GM12878 (cell line): ENCODE data around the gene UBQLN1. TPM values are rescaled to one million over a fixed set of nuclear protein-coding genes. Genes with fewer than 3 reads are reported as not detected.

Source experiments
- ATAC-seq: fragments of 200-7000 bp; cut with Tn5 transposase; 3 replicates; pipeline ENCODE4 v1.9.1; 2020; ENCODE audit warnings: mild to moderate bottlenecking, moderate library complexity
- BruUV-seq: library from RNA; stranded (reverse); fragments of 400-500 nt; replicated peaks from 2 replicates; lab custom pipeline; 2021; lab: Mats Ljungman, UMichigan
- CTCF ChIA-PET: fragments of 300-600 bp; sonication (Branson Sonifier 250); formaldehyde crosslinking; extraction: SDS; loops from one replicate; lab custom pipeline; 2021; ENCODE audit warnings: inconsistent platforms; lab: Yijun Ruan, JAX
- POLR2A ChIA-PET: fragments of 350-600 bp; formaldehyde crosslinking; extraction: SDS; loops from one replicate; lab custom pipeline; 2021; ENCODE audit warnings: inconsistent platforms; lab: Charles Lee
- RAD21 ChIA-PET: fragments of 300-600 bp; sonication (Branson Sonifier 250); formaldehyde crosslinking; loops from one replicate; lab custom pipeline; 2023; ENCODE audit warnings: antibody characterized with exemption; ENCODE audit not compliant: unreplicated experiment; lab: Charles Lee
- SMC1A ChIA-PET: fragments of 300-600 bp; sonication (Branson Sonifier 250); formaldehyde crosslinking; loops from one replicate; lab custom pipeline; 2023; ENCODE audit not compliant: unreplicated experiment, uncharacterized antibody; lab: Charles Lee
- DNase-seq: peaks from one replicate; pipeline ENCODE4 v3.0.0-alpha.2; 2011; ENCODE audit warnings: low read depth, low spot score
- FAIRE-seq: peaks from 3 replicates; lab custom pipeline; 2011; peaks lifted over from hg19 to GRCh38; lab: Jason Lieb, UNC
- H2AFZ ChIP-seq: 2 replicates; pipeline ENCODE4 v1.6.0; 2011; ENCODE audit warnings: low read depth, low read length, control low read depth; ENCODE audit not compliant: control insufficient read depth
- H3K27ac ChIP-seq: 2 replicates; pipeline ENCODE4 v1.5.1; 2011; ENCODE audit warnings: control low read depth; ENCODE audit not compliant: control insufficient read depth, insufficient read depth
- H3K27me3 ChIP-seq, 2 experiments: replicated peaks in 1 of 2; 2 replicates each; pipeline versions ENCODE4 v1.6.0 to v1.6.1; 2011; ENCODE audit warnings: low read length in 1 of 2; ENCODE audit not compliant: control insufficient read depth in 2 of 2, insufficient read depth in 2 of 2
- H3K36me3 ChIP-seq, 2 experiments: 2 replicates each; pipeline ENCODE4 v1.5.1; 2011; ENCODE audit warnings: low read length in 1 of 2; ENCODE audit not compliant: control insufficient read depth in 2 of 2, insufficient read depth in 2 of 2
- H3K4me1 ChIP-seq: 2 replicates; pipeline ENCODE4 v1.6.1; 2011; ENCODE audit warnings: mild to moderate bottlenecking, low read length, moderate library complexity, mixed read lengths; ENCODE audit not compliant: control insufficient read depth, insufficient read depth
- H3K4me2 ChIP-seq: 2 replicates; pipeline ENCODE4 v1.6.0; 2011; ENCODE audit warnings: control low read depth; ENCODE audit not compliant: control insufficient read depth, insufficient read depth
- H3K4me3 ChIP-seq: fragments of 200-600 bp; sonication (generic); 2 replicates; pipeline ENCODE4 v1.5.1; 2016
- H3K79me2 ChIP-seq: 2 replicates; pipeline ENCODE4 v1.6.0; 2011; ENCODE audit warnings: low read length; ENCODE audit not compliant: control insufficient read depth, insufficient read depth
- H3K9ac ChIP-seq: 2 replicates; pipeline ENCODE4 v1.8.0; 2011; ENCODE audit warnings: low read length, control low read depth, mixed read lengths; ENCODE audit not compliant: control insufficient read depth, insufficient read depth
- H3K9me3 ChIP-seq: replicated peaks from 3 replicates; pipeline ENCODE4 v1.5.1; 2011; ENCODE audit warnings: mild to moderate bottlenecking, low read length; ENCODE audit not compliant: control insufficient read depth, insufficient read depth
- H4K20me1 ChIP-seq: 2 replicates; pipeline ENCODE4 v1.6.0; 2011; ENCODE audit not compliant: control insufficient read depth, insufficient read depth
- BHLHE40 ChIP-seq, 2 experiments: fragments of 450-650 bp in 1 of 2; IDR thresholded peaks; 2 replicates each; pipeline ENCODE4 v1.6.1; 2011 to 2017; ENCODE audit warnings: low read depth in 2 of 2, borderline replicate concordance in 1 of 2, improper control_type of control experiment in 1 of 2, low read length in 1 of 2, mild to moderate bottlenecking in 1 of 2
- BMI1 ChIP-seq: fragments of 450-650 bp; IDR thresholded peaks from 2 replicates; pipeline ENCODE4 v1.6.1; 2016; ENCODE audit warnings: mild to moderate bottlenecking, moderate library complexity, borderline replicate concordance
- CEBPB ChIP-seq, 2 experiments: fragments of 150-350 bp in 1 of 2; IDR thresholded peaks; 2 replicates each; pipeline ENCODE4 v1.6.1; 2012 to 2014; ENCODE audit warnings: low read depth in 2 of 2, low read length in 2 of 2, borderline replicate concordance in 1 of 2, inconsistent platforms in 1 of 2
- IRF5 ChIP-seq: fragments of 450-650 bp; IDR thresholded peaks from 2 replicates; pipeline ENCODE4 v1.6.1; 2017; ENCODE audit warnings: borderline replicate concordance
- JUNB ChIP-seq: IDR thresholded peaks from 2 replicates; pipeline ENCODE4 v1.6.1; 2016; ENCODE audit warnings: antibody characterized with exemption, mild to moderate bottlenecking
- MYB ChIP-seq: fragments of 150-350 bp; IDR thresholded peaks from 2 replicates; pipeline ENCODE4 v1.6.1; 2014; ENCODE audit warnings: mild to moderate bottlenecking, low read depth, low read length, borderline replicate concordance
- NBN ChIP-seq: fragments of 450-650 bp; IDR thresholded peaks from 2 replicates; pipeline ENCODE4 v1.6.1; 2016
- NFYA ChIP-seq: IDR thresholded peaks from 2 replicates; pipeline ENCODE4 v1.6.1; 2011; ENCODE audit warnings: low read depth, mild to moderate bottlenecking, low read length, improper control_type of control experiment, borderline replicate concordance
- RUNX3 ChIP-seq: IDR thresholded peaks from 2 replicates; pipeline ENCODE4 v1.6.1; 2012; ENCODE audit warnings: low read length, inconsistent platforms
- SMAD5 ChIP-seq: IDR thresholded peaks from 2 replicates; pipeline ENCODE4 v1.6.1; 2016; ENCODE audit warnings: antibody characterized with exemption, low read depth
- SMARCA5 ChIP-seq: fragments of 450-650 bp; IDR thresholded peaks from 2 replicates; pipeline ENCODE4 v1.6.1; 2017; ENCODE audit warnings: mild to moderate bottlenecking
- SMC3 ChIP-seq: IDR thresholded peaks from 2 replicates; pipeline ENCODE4 v1.6.1; 2011; ENCODE audit warnings: low read length, improper control_type of control experiment, borderline replicate concordance
- TAF1 ChIP-seq: IDR thresholded peaks from 2 replicates; pipeline ENCODE4 v1.6.1; 2011; ENCODE audit warnings: mild to moderate bottlenecking, low read depth, low read length, borderline replicate concordance
- TCF12 ChIP-seq: IDR thresholded peaks from 2 replicates; pipeline ENCODE4 v1.6.1; 2011; ENCODE audit warnings: low read depth, mild to moderate bottlenecking, low read length
- WGBS: methylation state at CpG from one replicate; pipeline ENCODE4 v1.1.6; 2016; ENCODE audit warnings: low lambda C conversion rate; ENCODE audit not compliant: insufficient replicate concordance, insufficient coverage; ENCODE audit errors: missing lambda C conversion rate; 5-methylcytosine and 5-hydroxymethylcytosine counted together
- in situ Hi-C: fragments of 300-500 bp; cut with MboI; formaldehyde crosslinking; loops from 9 replicates; pipeline ENCODE4 v1.14.3; 2018; ENCODE audit warnings: mixed read lengths
- intact Hi-C: fragments of 100-400 bp; cut with micrococcal nuclease; formaldehyde crosslinking; loops from one replicate; pipeline ENCODE4 v1.14.2; 2022; ENCODE audit not compliant: unreplicated experiment
- polyA plus RNA-seq, 11 experiments: library from polyadenylated mRNA; depleted of rRNA in 4 of 11; unstranded in 6 of 11; stranded (reverse) in 5 of 11; fragments of >200 nt; fragmentation: Nextera tagmentation in 4 of 11; fragmentation: Illumina TruSeq in 1 of 11; extraction: Ambion mirVana in 4 of 11; extraction: Trizol in 1 of 11; gene quantifications; 1 replicate in 1 of 11; 2 replicates in 10 of 11; pipeline versions ENCODE4 v1.2.1 to v1.2.3, GENCODE V29; 2011 to 2016; ENCODE audit warnings: inconsistent platforms in 2 of 11, missing spikeins in 2 of 11, low read depth in 1 of 11
- total RNA-seq, 4 experiments: library from RNA; depleted of rRNA in 3 of 4; stranded (reverse); fragments of >200 nt in 3 of 4; fragmentation: Illumina TruSeq in 1 of 4; extraction: Trizol in 1 of 4; gene quantifications; 2 replicates each; pipeline versions ENCODE4 v1.2.1 to v1.2.3, GENCODE V29; 2013 to 2021
- TF ChIP-seq, protein P1 (sequence below): fragments of 450-650 bp; IDR thresholded peaks from 2 replicates; pipeline ENCODE4 v1.6.1; 2014; ENCODE audit warnings: mild to moderate bottlenecking

The UBQLN1 gene
- total and polyA plus RNA-seq, 10 of the 15 experiments (the other 5 are each of a cell fraction or from before 2014, with no cell fraction given) = 12.4 to 118 (median 66.1) TPM

DNA sequence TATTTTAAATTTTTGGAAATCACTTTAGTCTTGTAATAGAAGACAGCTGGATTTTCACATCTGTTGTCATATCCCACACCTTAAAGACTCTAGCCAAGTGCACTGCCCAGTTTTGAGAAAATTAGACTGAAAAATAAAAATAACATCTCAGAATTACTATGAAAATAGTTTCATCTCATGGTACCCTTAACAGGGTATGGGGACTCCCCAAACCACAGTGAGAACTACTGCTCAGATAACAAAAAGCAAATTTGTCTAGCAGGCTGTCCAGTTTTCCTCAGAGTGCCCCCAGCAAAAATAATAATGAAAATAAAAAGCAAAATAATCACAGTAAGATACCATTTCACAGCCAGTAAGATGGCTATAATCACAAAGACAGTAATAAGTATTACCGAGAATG, 6.5 kb downstream of the UBQLN1 start:
- RAD21 ChIA-PET = interaction anchor here (0.6 to 1.8 kb wide), 2 partner anchors 11 to 50 kb away, joined by 4 read pairs; no protein-coding TSS in a partner anchor
- Histone ChIP-seq H2AFZ (no peak overlapping the region), H3K27ac (no peak overlapping the region), H4K20me1 (peaks cover 6% of the 10 kb centered on the region; the same call in 1 of the 2 replicates), H3K79me2 (peaks cover 100% of the 10 kb centered on the region), H3K9ac (no peak overlapping the region), H3K4me3 (peak overlapping the region; percentile 58), H3K4me2 (peak overlapping the region; percentile 88), H3K9me3 (no peaks in the 10 kb centered on the region; the same call in 2 of the 3 replicates), H3K27me3 (no peaks in the 10 kb centered on the region), H3K4me1 (peaks cover 22% of the 10 kb centered on the region), H3K36me3 (no peaks in the 10 kb centered on the region; a peak in 3 of 4 replicates)
- intact Hi-C loops (loop anchor here (5.0 kb wide), 1 partner anchor 44 kb away; no protein-coding TSS in a partner anchor), in situ Hi-C loops (no loop called here)
- DNase-seq (no peak), FAIRE-seq (no peak), ATAC-seq (peak; percentile 24)
- POLR2A ChIA-PET = no interaction called here
- CTCF ChIA-PET = interaction anchor here (0.8 to 2.6 kb wide), 6 partner anchors 9 to 81 kb away, joined by 3 to 10 read pairs (median 4); no protein-coding TSS in a partner anchor
- peak; percentile 61 for TF ChIP-seq RUNX3
- peak; percentile 11; the same call in 1 of the 2 replicates for TF ChIP-seq JUNB
- TF ChIP-seq IRF5 = no peak
- WGBS = 0% methylated on average over 1 of the region's 1 CpG
- SMC1A ChIA-PET = interaction anchor here (0.6 to 1.8 kb wide), 5 partner anchors 20 to 366 kb away, joined by 4 to 7 read pairs (median 4); no protein-coding TSS in a partner anchor
- BruUV-seq = no TSS peak

- RAD21 ChIA-PET = interaction anchor here (0.7 to 1.7 kb wide), 3 partner anchors 8 to 76 kb away, joined by 4 to 7 read pairs (median 7); partner anchors contain the start of genes IDNK and UBQLN1
- SMC1A ChIA-PET = interaction anchor here (0.8 to 2.2 kb wide), 7 partner anchors 10 to 78 kb away, joined by 3 to 16 read pairs (median 3); partner anchors contain the start of gene UBQLN1
- H3K4me1 ChIP-seq = peaks cover 31% of the 10 kb centered on the region
- 0% methylated on average over 3 of the region's 3 CpGs for WGBS
- POLR2A ChIA-PET = interaction anchor here (0.6 to 1.2 kb wide), 3 partner anchors 8 to 263 kb away, joined by 3 to 6 read pairs (median 4); partner anchors contain the start of gene UBQLN1
- DNase-seq (no peak), ATAC-seq (peak; percentile 37), FAIRE-seq (no peak)
- peaks cover 100% of the 10 kb centered on the region for H3K79me2 ChIP-seq
- peak overlapping the region; percentile 53 for H3K27ac ChIP-seq
- H2AFZ ChIP-seq = no peak overlapping the region
- CTCF ChIA-PET = interaction anchor here (0.5 to 2.6 kb wide), 6 partner anchors 9 to 56 kb away, joined by 3 to 10 read pairs (median 3); partner anchors contain the start of gene UBQLN1
- no TSS peak for BruUV-seq
- peak overlapping the region; percentile 91 for H3K4me2 ChIP-seq
- intact Hi-C loops = loop anchor here (5.0 kb wide), 1 partner anchor 42 kb away; no protein-coding TSS in a partner anchor
- no peaks in the 10 kb centered on the region; a peak in 3 of 4 replicates for H3K36me3 ChIP-seq
- H3K27me3 ChIP-seq = no peaks in the 10 kb centered on the region
- H3K4me3 ChIP-seq = peak overlapping the region; percentile 42
- H4K20me1 ChIP-seq = peaks cover 6% of the 10 kb centered on the region
- H3K9me3 ChIP-seq = no peaks in the 10 kb centered on the region; the same call in 2 of the 3 replicates
- in situ Hi-C loops = no loop called here
- no peak overlapping the region for H3K9ac ChIP-seq
- TF ChIP-seq TAF1 = no peak
- TF ChIP-seq BHLHE40 (IDR thresholded peaks at IDR 0.05; ENCODE audit: borderline replicate concordance in 1 of 2, low read depth in 2 of 2, low read length in 1 of 2) = no peak
- TF ChIP-seq MYB = no peak
- no peak for TF ChIP-seq BMI1
- TF ChIP-seq SMC3 = no peak
- TF ChIP-seq, protein P1, sequence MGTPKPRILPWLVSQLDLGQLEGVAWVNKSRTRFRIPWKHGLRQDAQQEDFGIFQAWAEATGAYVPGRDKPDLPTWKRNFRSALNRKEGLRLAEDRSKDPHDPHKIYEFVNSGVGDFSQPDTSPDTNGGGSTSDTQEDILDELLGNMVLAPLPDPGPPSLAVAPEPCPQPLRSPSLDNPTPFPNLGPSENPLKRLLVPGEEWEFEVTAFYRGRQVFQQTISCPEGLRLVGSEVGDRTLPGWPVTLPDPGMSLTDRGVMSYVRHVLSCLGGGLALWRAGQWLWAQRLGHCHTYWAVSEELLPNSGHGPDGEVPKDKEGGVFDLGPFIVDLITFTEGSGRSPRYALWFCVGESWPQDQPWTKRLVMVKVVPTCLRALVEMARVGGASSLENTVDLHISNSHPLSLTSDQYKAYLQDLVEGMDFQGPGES = no peak
- TF ChIP-seq TCF12 = no peak
- TF ChIP-seq SMARCA5 = no peak
- no peak for TF ChIP-seq SMAD5
- TF ChIP-seq NFYA = no peak
- TF ChIP-seq CEBPB (IDR thresholded peaks at IDR 0.05; ENCODE audit: borderline replicate concordance in 1 of 2, low read depth in 2 of 2, low read length in 2 of 2) = no peak
- TF ChIP-seq NBN = no peak
Observed at GRCh38 chr9:83699615-83700014, 8.1 kb downstream of the UBQLN1 start.
